Tibial artery (tissue), 4 donors: ENCODE results near the gene RNF26.

Source experiments
- DNase-seq, 2 donors: peaks; one replicate each; pipeline ENCODE4 v3.0.0-alpha.2; 2019
- H3K27ac ChIP-seq, 2 donors: fragments of 200-600 bp; sonication (generic) in 1 of 2; 1 replicate in 1 of 2; 2 replicates in 1 of 2; pipeline ENCODE4 v1.5.1; 2018 to 2019; ENCODE audit warnings: mild to moderate bottlenecking in 1 of 2
- H3K27me3 ChIP-seq, 2 donors: fragments of 200-600 bp; sonication (generic) in 1 of 2; one replicate each; pipeline versions ENCODE4 v1.5.1 to v1.6.0; 2016 to 2019
- H3K36me3 ChIP-seq, 3 donors: fragments of 200-600 bp; sonication (generic) in 2 of 3; one replicate each; pipeline ENCODE4 v1.5.1; 2016 to 2019; ENCODE audit warnings: mild to moderate bottlenecking in 2 of 3
- H3K4me1 ChIP-seq, 4 donors: fragments of 200-600 bp; sonication (generic) in 2 of 4; 1 replicate in 3 of 4; 2 replicates in 1 of 4; pipeline ENCODE4 v1.5.1; 2016 to 2019
- H3K4me3 ChIP-seq, 2 donors: fragments of 200-600 bp; sonication (generic) in 1 of 2; 1 replicate in 1 of 2; 2 replicates in 1 of 2; pipeline ENCODE4 v1.5.1; 2018 to 2019; ENCODE audit warnings: mild to moderate bottlenecking in 2 of 2
- H3K9me3 ChIP-seq, 3 donors: fragments of 200-600 bp; sonication (generic) in 1 of 3; one replicate each; pipeline ENCODE4 v1.5.1; 2016 to 2019
- intact Hi-C: fragments of 100-400 bp; cut with DNase I; formaldehyde crosslinking; loops from one replicate; pipeline ENCODE4 v1.15.0; 2023; ENCODE audit warnings: low total_unique reads
- TF ChIP-seq, protein P1 (sequence below), 2 experiments: fragments of 200-600 bp in 1 of 2; fragments of 450-650 bp in 1 of 2; IDR thresholded peaks; one replicate each; pipeline ENCODE4 v1.5.1; 2017 to 2019; ENCODE audit warnings: antibody characterized with exemption in 2 of 2, mild to moderate bottlenecking in 1 of 2, moderate library complexity in 1 of 2

RNF26 gene

DNA sequence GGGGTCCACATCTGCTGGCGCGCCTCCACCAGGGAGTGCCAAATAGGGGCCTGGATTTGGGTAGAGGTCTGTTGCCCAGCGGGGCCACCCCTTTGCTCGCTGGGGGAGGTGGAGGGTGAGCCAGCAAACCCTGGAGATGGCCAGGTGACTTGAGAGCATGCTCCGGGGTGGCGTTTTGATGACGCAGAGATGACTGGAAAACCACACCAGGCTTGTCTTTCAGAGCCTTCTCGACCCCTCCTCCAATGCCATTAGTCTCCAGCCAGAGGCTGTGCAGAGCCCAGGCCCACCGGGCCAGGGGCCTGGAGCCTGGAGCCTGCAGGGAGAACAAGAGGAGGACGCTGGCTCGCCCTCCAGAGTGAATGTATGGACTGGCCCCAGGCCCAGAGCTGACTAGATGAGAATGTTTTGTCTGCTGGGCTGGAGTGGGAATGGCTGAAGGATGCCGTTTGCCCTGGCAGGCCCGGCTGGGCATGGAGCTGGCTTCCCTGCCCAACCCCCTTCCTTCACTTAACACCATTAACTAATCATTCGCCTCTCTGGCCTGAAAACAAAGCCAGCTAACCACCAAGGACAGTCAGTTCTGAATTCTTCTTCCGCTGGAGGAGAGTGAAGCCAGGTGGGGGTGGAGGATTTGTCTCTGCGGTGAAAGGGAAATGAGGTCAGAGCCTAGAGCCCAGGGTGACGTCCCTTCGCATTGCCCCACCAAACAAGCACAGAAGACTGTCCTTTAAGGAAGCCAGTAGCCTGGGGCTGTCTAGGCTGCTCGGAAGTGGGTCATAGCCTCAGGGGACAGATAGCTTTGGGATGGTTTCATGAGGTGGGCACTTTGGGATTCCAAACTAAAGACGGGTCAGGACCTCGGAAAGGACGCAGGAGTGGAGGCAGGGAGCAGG, 15.8 kb upstream of the RNF26 start:
- peak overlapping the region; percentile 99 for H3K27ac ChIP-seq
- H3K36me3 ChIP-seq: peaks cover 15 to 25% (median 22%) of the 10 kb centered on the region in 3 donors
- peak overlapping the region; percentile 97 to 99 for H3K4me3 ChIP-seq
- H3K4me1 ChIP-seq: peaks cover 0 to 81% (median 65%) of the 10 kb centered on the region in 4 donors
- H3K27me3 ChIP-seq: no peaks in the 10 kb centered on the region
- TF ChIP-seq, protein P1, sequence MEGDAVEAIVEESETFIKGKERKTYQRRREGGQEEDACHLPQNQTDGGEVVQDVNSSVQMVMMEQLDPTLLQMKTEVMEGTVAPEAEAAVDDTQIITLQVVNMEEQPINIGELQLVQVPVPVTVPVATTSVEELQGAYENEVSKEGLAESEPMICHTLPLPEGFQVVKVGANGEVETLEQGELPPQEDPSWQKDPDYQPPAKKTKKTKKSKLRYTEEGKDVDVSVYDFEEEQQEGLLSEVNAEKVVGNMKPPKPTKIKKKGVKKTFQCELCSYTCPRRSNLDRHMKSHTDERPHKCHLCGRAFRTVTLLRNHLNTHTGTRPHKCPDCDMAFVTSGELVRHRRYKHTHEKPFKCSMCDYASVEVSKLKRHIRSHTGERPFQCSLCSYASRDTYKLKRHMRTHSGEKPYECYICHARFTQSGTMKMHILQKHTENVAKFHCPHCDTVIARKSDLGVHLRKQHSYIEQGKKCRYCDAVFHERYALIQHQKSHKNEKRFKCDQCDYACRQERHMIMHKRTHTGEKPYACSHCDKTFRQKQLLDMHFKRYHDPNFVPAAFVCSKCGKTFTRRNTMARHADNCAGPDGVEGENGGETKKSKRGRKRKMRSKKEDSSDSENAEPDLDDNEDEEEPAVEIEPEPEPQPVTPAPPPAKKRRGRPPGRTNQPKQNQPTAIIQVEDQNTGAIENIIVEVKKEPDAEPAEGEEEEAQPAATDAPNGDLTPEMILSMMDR (IDR thresholded peaks at IDR 0.05): no peak
- DNase-seq: peak in 1 of 2 donors; percentile 85
- no peaks in the 10 kb centered on the region for H3K9me3 ChIP-seq
- intact Hi-C loops: no loop called here

DNA sequence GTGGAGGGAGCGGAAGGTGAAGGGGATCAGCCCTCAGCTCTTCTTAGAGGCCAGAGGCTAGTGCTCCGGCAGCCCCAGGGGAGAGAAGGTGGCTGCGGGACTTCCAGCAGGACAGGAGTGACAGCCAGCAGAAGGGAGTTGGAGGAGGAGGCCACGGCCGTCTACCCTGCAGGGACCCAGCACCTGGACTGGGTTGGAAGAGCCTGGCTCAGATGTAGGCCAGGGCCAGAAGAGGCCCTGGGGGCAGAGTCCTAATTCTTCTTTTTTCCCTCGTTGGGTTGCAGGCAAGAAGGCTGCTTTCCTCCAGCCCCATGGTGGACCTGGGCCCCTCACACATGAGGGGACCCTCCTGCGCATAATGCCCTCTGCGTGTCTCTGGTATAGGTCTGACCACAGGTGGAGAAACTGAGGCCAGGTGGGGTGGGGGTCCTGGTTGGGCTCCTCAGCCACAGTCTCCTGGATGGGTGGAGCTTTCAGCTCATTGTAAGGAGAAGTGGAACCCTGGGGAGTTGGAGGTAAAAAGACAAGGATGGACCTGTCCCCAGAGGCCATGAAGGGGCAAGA, 15.1 kb upstream of the RNF26 start:
- Histone ChIP-seq H3K36me3 (peaks cover 8 to 17% (median 15%) of the 10 kb centered on the region in 3 donors), H3K4me1 (peaks cover 0 to 77% (median 59%) of the 10 kb centered on the region in 4 donors), H3K4me3 (peak overlapping the region; percentile 97 to 99), H3K27ac (peak overlapping the region; percentile 99), H3K9me3 (no peaks in the 10 kb centered on the region), H3K27me3 (no peaks in the 10 kb centered on the region)
- TF ChIP-seq, protein P1 (IDR thresholded peaks at IDR 0.05): no peak
- intact Hi-C loops: no loop called here
- DNase-seq: peak in 1 of 2 donors; percentile 67

DNA sequence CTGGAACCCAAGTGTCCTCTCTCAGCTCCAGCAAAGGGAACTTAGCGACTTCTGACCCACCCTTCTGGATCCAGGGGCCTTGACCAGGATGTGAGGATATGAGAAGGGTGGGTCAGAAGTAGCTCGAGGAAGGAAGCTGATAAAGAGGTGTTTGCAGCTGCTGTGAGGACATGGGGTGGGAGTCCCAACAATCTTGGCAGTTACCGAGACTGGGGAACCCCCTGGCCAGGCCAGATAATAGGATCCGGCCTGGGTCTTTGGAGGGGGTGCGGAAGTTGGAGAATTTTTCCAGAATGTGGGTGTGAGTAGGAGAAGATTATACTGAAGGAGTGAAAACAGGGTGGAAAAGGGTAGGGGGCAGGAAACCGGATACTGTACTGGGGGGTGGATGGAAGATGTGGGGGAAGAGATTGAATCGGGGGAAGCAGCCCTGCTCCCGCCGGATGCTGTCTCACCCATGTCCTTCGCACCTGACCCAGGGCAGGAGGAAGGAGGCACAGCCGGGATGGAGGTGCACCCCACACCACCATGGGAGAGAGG, 14.6 kb upstream of the RNF26 start:
- peak in 1 of 2 donors; percentile 67 for DNase-seq
- TF ChIP-seq, protein P1 (IDR thresholded peaks at IDR 0.05): no peak
- Histone ChIP-seq H3K27me3 (no peaks in the 10 kb centered on the region), H3K4me1 (peaks cover 0 to 71% (median 54%) of the 10 kb centered on the region in 4 donors), H3K9me3 (no peaks in the 10 kb centered on the region), H3K36me3 (peaks cover 3 to 12% (median 9%) of the 10 kb centered on the region in 3 donors), H3K4me3 (peak overlapping the region; percentile 54 to 97), H3K27ac (peak overlapping the region; percentile 99)
- intact Hi-C loops: loop anchor here (10.0 kb wide), 1 partner anchor 215 kb away; the partner anchor contains the start of genes C2CD2L and DPAGT1

DNA sequence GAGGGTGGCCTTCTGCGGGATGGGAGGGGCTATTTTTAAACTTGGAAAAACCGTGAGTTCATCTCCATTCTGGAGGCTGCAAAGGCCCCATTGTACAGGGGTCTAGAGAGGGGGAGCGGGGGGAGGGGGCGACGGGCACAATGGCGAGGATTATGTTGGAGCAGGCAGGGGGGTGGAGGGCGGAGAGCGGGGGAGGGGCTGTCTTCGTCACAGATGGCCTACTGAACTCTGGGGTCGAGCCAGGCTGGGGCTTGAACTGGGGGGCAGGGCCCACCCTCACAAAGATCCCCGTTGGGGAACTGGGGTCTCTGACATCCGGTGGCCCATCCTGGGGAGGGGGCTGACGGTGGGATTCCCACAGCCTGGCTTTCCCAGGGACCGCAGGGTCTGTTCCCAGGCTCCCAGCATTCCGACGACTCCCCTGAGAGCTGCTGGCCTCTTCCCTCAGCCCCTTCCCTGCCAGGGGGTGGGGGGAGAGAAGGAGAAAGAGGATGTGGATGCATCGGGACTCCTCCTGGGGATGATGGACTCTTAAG, 14.0 kb upstream of the RNF26 start:
- Histone ChIP-seq H3K36me3 (peaks cover 0 to 6% (median 4%) of the 10 kb centered on the region in 3 donors), H3K27me3 (no peaks in the 10 kb centered on the region), H3K27ac (peak overlapping the region; percentile 99), H3K9me3 (no peaks in the 10 kb centered on the region), H3K4me1 (peaks cover 0 to 67% (median 53%) of the 10 kb centered on the region in 4 donors), H3K4me3 (peak overlapping the region; percentile 54 to 59)
- intact Hi-C loops: loop anchor here (10.0 kb wide), 1 partner anchor 216 kb away; the partner anchor contains the start of genes C2CD2L and DPAGT1
- peak in 1 of 2 donors; percentile 78 for DNase-seq
- TF ChIP-seq, protein P1 (IDR thresholded peaks at IDR 0.05): no peak

DNA sequence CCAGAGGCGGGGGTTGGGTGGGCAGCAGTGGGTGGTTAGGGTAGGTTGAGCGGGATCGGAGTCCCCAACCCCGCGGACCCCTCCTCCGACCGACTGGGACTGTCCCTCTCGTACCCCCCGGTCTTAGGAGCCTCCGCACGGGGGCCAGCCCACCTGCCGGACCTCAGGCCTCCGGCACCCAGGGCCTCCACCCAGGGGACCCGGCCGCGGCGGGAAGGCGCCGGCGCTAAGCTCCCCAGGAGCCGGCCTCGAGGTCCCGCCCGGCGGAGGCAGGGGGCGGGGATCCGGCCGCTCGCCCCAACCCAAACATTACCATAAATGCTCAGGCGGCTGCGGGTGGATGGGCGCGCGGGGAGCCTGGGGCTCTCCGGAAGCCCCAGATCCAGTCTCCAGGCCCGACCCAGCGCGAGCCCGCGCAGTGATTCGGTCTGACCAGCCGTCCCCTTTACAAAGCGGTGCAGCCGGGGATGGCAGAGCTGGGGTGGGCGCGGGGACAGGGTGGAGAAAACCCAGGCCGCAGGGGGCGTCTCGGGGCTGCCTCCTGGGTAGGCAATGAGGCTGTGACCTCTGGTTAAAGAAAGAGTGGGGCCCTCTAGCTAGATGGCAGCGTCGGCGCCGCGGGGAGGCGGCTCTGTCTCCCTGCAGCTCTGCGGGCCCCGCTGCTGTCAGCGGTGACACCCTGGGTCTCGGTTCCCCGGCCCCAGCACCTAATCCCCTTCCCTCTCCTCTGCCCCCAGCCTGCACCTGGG, 13.4 kb upstream of the RNF26 start:
- intact Hi-C loops: loop anchor here (10.0 kb wide), 1 partner anchor 216 kb away; the partner anchor contains the start of genes C2CD2L and DPAGT1
- Histone ChIP-seq H3K4me1 (peaks cover 0 to 61% (median 53%) of the 10 kb centered on the region in 4 donors), H3K4me3 (peak overlapping the region; percentile 54 to 59), H3K27ac (peak overlapping the region; percentile 99), H3K36me3 (peaks cover 0 to under 1% (median 0%) of the 10 kb centered on the region in 3 donors), H3K27me3 (no peaks in the 10 kb centered on the region), H3K9me3 (no peaks in the 10 kb centered on the region)
- TF ChIP-seq, protein P1 (IDR thresholded peaks at IDR 0.05): no peak
- peak; percentile 62 to 92 for DNase-seq
